ENCODE measurements around the gene VAT1L. TPM values are rescaled to one million over a fixed set of nuclear protein-coding genes. Genes with fewer than 3 reads are reported as not detected.

VAT1L gene
- total RNA-seq, 1 donor from 2014 or later = not detected

- FAIRE-seq (no peak), DNase-seq (ENCODE audit: low read depth) (no peak)
- no peaks in the 10 kb centered on the region for H3K36me3 ChIP-seq (ENCODE audit: control insufficient read depth, insufficient read depth, low read length)
- H3K27me3 ChIP-seq (ENCODE audit: control insufficient read depth, insufficient read depth, low read length) = no peaks in the 10 kb centered on the region
- H3K4me3 ChIP-seq (ENCODE audit: low read depth, low read length) = no peak overlapping the region
- no peak for TF ChIP-seq CTCF (IDR thresholded peaks at IDR 0.05; ENCODE audit: insufficient read depth, low read length, severe bottlenecking)
Measured at GRCh38 chr16:77807021-77807420, 18.7 kb downstream of the VAT1L start.

- no peak overlapping the region for H3K4me3 ChIP-seq (ENCODE audit: low read depth, low read length)
- no peaks in the 10 kb centered on the region for H3K27me3 ChIP-seq (ENCODE audit: control insufficient read depth, insufficient read depth, low read length)
- FAIRE-seq (no peak), DNase-seq (ENCODE audit: low read depth) (no peak)
- no peaks in the 10 kb centered on the region for H3K36me3 ChIP-seq (ENCODE audit: control insufficient read depth, insufficient read depth, low read length)
- TF ChIP-seq CTCF (IDR thresholded peaks at IDR 0.05; ENCODE audit: insufficient read depth, low read length, severe bottlenecking) = no peak
Measured at GRCh38 chr16:77812856-77813500, 24.6 kb downstream of the VAT1L start.

GRCh38 chr16:77816293-77816692, 27.9 kb downstream of the VAT1L start:
- DNase-seq (ENCODE audit: low read depth) = no peak
- TF ChIP-seq CTCF (IDR thresholded peaks at IDR 0.05; ENCODE audit: insufficient read depth, low read length, severe bottlenecking) = no peak
- no peak overlapping the region for H3K4me3 ChIP-seq (ENCODE audit: low read depth, low read length)
- no peaks in the 10 kb centered on the region for H3K27me3 ChIP-seq (ENCODE audit: control insufficient read depth, insufficient read depth, low read length)
- H3K36me3 ChIP-seq (ENCODE audit: control insufficient read depth, insufficient read depth, low read length) = no peaks in the 10 kb centered on the region
- FAIRE-seq = no peak

GRCh38 chr16:77820340-77820739, 32.0 kb downstream of the VAT1L start:
- no peak for FAIRE-seq

GRCh38 chr16:77822661-77823060, 34.3 kb downstream of the VAT1L start:
- FAIRE-seq (no peak), DNase-seq (ENCODE audit: low read depth) (no peak)
- H3K27me3 ChIP-seq (ENCODE audit: control insufficient read depth, insufficient read depth, low read length) = no peaks in the 10 kb centered on the region
- TF ChIP-seq CTCF (IDR thresholded peaks at IDR 0.05; ENCODE audit: insufficient read depth, low read length, severe bottlenecking) = no peak
- H3K36me3 ChIP-seq (ENCODE audit: control insufficient read depth, insufficient read depth, low read length) = no peaks in the 10 kb centered on the region
- H3K4me3 ChIP-seq (ENCODE audit: low read depth, low read length) = no peak overlapping the region

More at GRCh38 chr16:77820340-77820739, 32.0 kb downstream of the VAT1L start:
- no peak for DNase-seq (ENCODE audit: low read depth)
- Histone ChIP-seq H3K4me3 (ENCODE audit: low read depth, low read length) (no peak overlapping the region), H3K36me3 (ENCODE audit: control insufficient read depth, insufficient read depth, low read length) (no peaks in the 10 kb centered on the region), H3K27me3 (ENCODE audit: control insufficient read depth, insufficient read depth, low read length) (no peaks in the 10 kb centered on the region)
- TF ChIP-seq CTCF (IDR thresholded peaks at IDR 0.05; ENCODE audit: insufficient read depth, low read length, severe bottlenecking) = no peak

- FAIRE-seq (no peak), DNase-seq (ENCODE audit: low read depth) (no peak)
- no peak overlapping the region for H3K4me3 ChIP-seq (ENCODE audit: low read depth, low read length)
- no peaks in the 10 kb centered on the region for H3K36me3 ChIP-seq (ENCODE audit: control insufficient read depth, insufficient read depth, low read length)
- TF ChIP-seq CTCF (IDR thresholded peaks at IDR 0.05; ENCODE audit: insufficient read depth, low read length, severe bottlenecking) = no peak
- H3K27me3 ChIP-seq (ENCODE audit: control insufficient read depth, insufficient read depth, low read length) = no peaks in the 10 kb centered on the region
Measured at GRCh38 chr16:77823067-77823466, 34.7 kb downstream of the VAT1L start.
